HepG2 (cell line): Measurements from ENCODE around the gene ACSBG1. TPM values are rescaled to one million over a fixed set of nuclear protein-coding genes. Genes with fewer than 3 reads are reported as not detected.

Source experiments
- BATF2 ChIP-seq: sonication (generic); formaldehyde crosslinking; IDR thresholded peaks from 2 replicates; pipeline ENCODE4 v1.8.0; 2022; ENCODE audit warnings: mild to moderate bottlenecking, missing genetic modification reagents, moderate library complexity
- DNMT3B ChIP-seq: conservative IDR thresholded peaks from 2 replicates; pipeline ENCODE4 v1.6.1; 2016; ENCODE audit warnings: missing biosample characterization, control low read depth
- E2F5 ChIP-seq: sonication (generic); formaldehyde crosslinking; conservative IDR thresholded peaks from 2 replicates; pipeline ENCODE4 v1.4.0; 2020; ENCODE audit warnings: missing genetic modification reagents
- HOXD1 ChIP-seq: sonication (generic); formaldehyde crosslinking; IDR thresholded peaks from 2 replicates; pipeline ENCODE4 v1.5.0; 2020; ENCODE audit warnings: missing genetic modification reagents
- NFE2 ChIP-seq: sonication (generic); formaldehyde crosslinking; IDR thresholded peaks from 2 replicates; pipeline ENCODE4 v1.4.0; 2020; ENCODE audit warnings: missing genetic modification reagents
- PAF1 ChIP-seq: IDR thresholded peaks from 2 replicates; pipeline ENCODE4 v1.6.1; 2016; ENCODE audit warnings: missing genetic modification reagents, missing compliant biosample characterization
- PAXIP1 ChIP-seq: sonication (generic); formaldehyde crosslinking; conservative IDR thresholded peaks from 2 replicates; pipeline ENCODE4 v1.4.0; 2020; ENCODE audit warnings: mild to moderate bottlenecking, missing genetic modification reagents, moderate library complexity
- SIX4 ChIP-seq: sonication (generic); formaldehyde crosslinking; IDR thresholded peaks from 2 replicates; pipeline ENCODE4 v1.4.0; 2020; ENCODE audit warnings: missing genetic modification reagents
- SOX6 ChIP-seq, 2 experiments: fragments of 450-650 bp in 1 of 2; sonication (generic) in 1 of 2; formaldehyde crosslinking in 1 of 2; IDR thresholded peaks; 2 replicates each; pipeline versions ENCODE4 v1.4.0 to v1.6.1; 2017 to 2020; ENCODE audit warnings: antibody characterized with exemption in 1 of 2, mild to moderate bottlenecking in 1 of 2, missing genetic modification reagents in 1 of 2
- SSRP1 ChIP-seq: IDR thresholded peaks from 2 replicates; pipeline ENCODE4 v1.6.1; 2016; ENCODE audit warnings: control low read depth
- ZBTB4 ChIP-seq: sonication (generic); formaldehyde crosslinking; IDR thresholded peaks from 2 replicates; pipeline ENCODE4 v1.4.0; 2020; ENCODE audit warnings: missing genetic modification reagents, mild to moderate bottlenecking, borderline replicate concordance
- ZNF124 ChIP-seq: sonication (generic); formaldehyde crosslinking; IDR thresholded peaks from 2 replicates; pipeline ENCODE4 v1.4.0; 2020; ENCODE audit warnings: missing genetic modification reagents
- ZNF225 ChIP-seq: sonication (generic); formaldehyde crosslinking; IDR thresholded peaks from 2 replicates; pipeline ENCODE4 v1.4.0; 2020; ENCODE audit warnings: mild to moderate bottlenecking, missing genetic modification reagents
- ZNF337 ChIP-seq: sonication (generic); formaldehyde crosslinking; IDR thresholded peaks from 2 replicates; pipeline ENCODE4 v1.5.1; 2020; ENCODE audit warnings: missing genetic modification reagents, low read depth, mild to moderate bottlenecking, borderline replicate concordance
- ZNF430 ChIP-seq: sonication (generic); formaldehyde crosslinking; IDR thresholded peaks from 2 replicates; pipeline ENCODE4 v1.9.0; 2021; ENCODE audit warnings: mild to moderate bottlenecking, missing genetic modification reagents
- ZNF510 ChIP-seq: sonication (generic); formaldehyde crosslinking; IDR thresholded peaks from 2 replicates; pipeline ENCODE4 v1.4.0; 2020; ENCODE audit warnings: low read depth, mild to moderate bottlenecking, missing genetic modification reagents
- ZNF513 ChIP-seq: sonication (generic); formaldehyde crosslinking; conservative IDR thresholded peaks from 2 replicates; pipeline ENCODE4 v1.5.0; 2020; ENCODE audit warnings: missing genetic modification reagents
- ZNF83 ChIP-seq: sonication (generic); formaldehyde crosslinking; IDR thresholded peaks from 2 replicates; pipeline ENCODE4 v1.4.0; 2020; ENCODE audit warnings: missing genetic modification reagents, mild to moderate bottlenecking, borderline replicate concordance
- polyA plus RNA-seq, 8 experiments: library from polyadenylated mRNA; depleted of rRNA in 3 of 8; stranded (reverse) in 7 of 8; unstranded in 1 of 8; fragments of >200 nt; fragmentation: Illumina TruSeq in 4 of 8; extraction: Trizol in 4 of 8; gene quantifications; 2 replicates each; pipeline versions ENCODE4 v1.2.1 to v1.2.3, GENCODE V29; 2011 to 2016; ENCODE audit warnings: low read depth in 4 of 8, missing spikeins in 1 of 8, mixed read lengths in 1 of 8; ENCODE audit not compliant: insufficient read depth in 1 of 8
- total RNA-seq, 5 experiments: library from RNA; depleted of rRNA; stranded (reverse); fragments of >200 nt; fragmentation: Illumina TruSeq; extraction: Trizol; gene quantifications; 2 replicates each; pipeline ENCODE4 v1.2.3, GENCODE V29; 2016; ENCODE audit warnings: low read depth in 1 of 5

ACSBG1 gene
- total and polyA plus RNA-seq, 2 of the 13 experiments (the other 11 are each of a cell fraction or from before 2014, with no cell fraction given): 0.35 to 0.81 TPM

- TF ChIP-seq ZNF510 (CRISPR knock-in tag) (no peak), ZNF513 (no peak), E2F5 (CRISPR knock-in tag) (0 out of 2 replicates have a peak, but pooled peaks have one; percentile 13), PAXIP1 (peak; percentile 37; the same call in 1 of the 2 replicates), ZNF124 (CRISPR knock-in tag) (no peak), ZNF83 (CRISPR knock-in tag) (no peak), ZNF430 (CRISPR knock-in tag) (peak; percentile 38; the same call in 1 of the 2 replicates), ZNF225 (CRISPR knock-in tag) (peak; percentile 55; the same call in 1 of the 2 replicates), SSRP1 (CRISPR knock-in tag) (no peak), NFE2 (no peak), BATF2 (CRISPR knock-in tag) (no peak), ZBTB4 (CRISPR knock-in tag) (no peak), SOX6 (IDR thresholded peaks at IDR 0.05) (no peak), SOX6 (CRISPR knock-in tag; IDR thresholded peaks at IDR 0.05) (peak; percentile 49; the same call in 1 of the 2 replicates), PAF1 (CRISPR knock-in tag) (no peak), ZNF337 (CRISPR knock-in tag) (no peak), HOXD1 (peak; percentile 59; the same call in 1 of the 2 replicates), SIX4 (CRISPR knock-in tag) (no peak), DNMT3B (no peak)
Measured at GRCh38 chr15:78131295-78132061, 102.9 kb downstream of the ACSBG1 start, which contains the start of gene CIB2 (continued).
